Measurements from ENCODE around the gene ANO10.

Gene ANO10

GRCh38 chr3:43331381-43331780 is 290.4 kb downstream of the ANO10 start:
- peaks cover 8% of the 10 kb centered on the region for H3K4me1 ChIP-seq (ENCODE audit: control insufficient read depth, low read depth, low read length)
- H3K9me3 ChIP-seq (ENCODE audit: control insufficient read depth, low read depth, low read length): peaks cover 8% of the 10 kb centered on the region
- H3K27me3 ChIP-seq (ENCODE audit: control insufficient read depth, insufficient read depth, low read length): no peaks in the 10 kb centered on the region
- H3K36me3 ChIP-seq (ENCODE audit: control insufficient read depth, low read depth, low read length): no peaks in the 10 kb centered on the region
- H3K9ac ChIP-seq (ENCODE audit: low read length): no peak overlapping the region
- H3K4me3 ChIP-seq (ENCODE audit: low read length): no peak overlapping the region
- no peak overlapping the region for H3K27ac ChIP-seq (ENCODE audit: low read length)

- Histone ChIP-seq H3K9ac (ENCODE audit: low read length) (no peak overlapping the region), H3K36me3 (ENCODE audit: control insufficient read depth, low read depth, low read length) (no peaks in the 10 kb centered on the region), H3K27me3 (ENCODE audit: control insufficient read depth, insufficient read depth, low read length) (no peaks in the 10 kb centered on the region), H3K27ac (ENCODE audit: low read length) (no peak overlapping the region), H3K9me3 (ENCODE audit: control insufficient read depth, low read depth, low read length) (peaks cover 8% of the 10 kb centered on the region), H3K4me3 (ENCODE audit: low read length) (no peak overlapping the region), H3K4me1 (ENCODE audit: control insufficient read depth, low read depth, low read length) (peaks cover 8% of the 10 kb centered on the region)
These were observed 290.8 kb downstream of the ANO10 start for GRCh38 chr3:43330981-43331380.

GRCh38 chr3:43328653-43329052 is 293.2 kb downstream of the ANO10 start:
- peaks cover 8% of the 10 kb centered on the region for H3K4me1 ChIP-seq (ENCODE audit: control insufficient read depth, low read depth, low read length)
- no peak overlapping the region for H3K9ac ChIP-seq (ENCODE audit: low read length)
- H3K27me3 ChIP-seq (ENCODE audit: control insufficient read depth, insufficient read depth, low read length): no peaks in the 10 kb centered on the region
- no peak overlapping the region for H3K4me3 ChIP-seq (ENCODE audit: low read length)
- H3K36me3 ChIP-seq (ENCODE audit: control insufficient read depth, low read depth, low read length): no peaks in the 10 kb centered on the region
- no peaks in the 10 kb centered on the region for H3K9me3 ChIP-seq (ENCODE audit: control insufficient read depth, low read depth, low read length)
- H3K27ac ChIP-seq (ENCODE audit: low read length): no peak overlapping the region

GRCh38 chr3:43327582-43327979 is 294.2 kb downstream of the ANO10 start:
- H3K36me3 ChIP-seq (ENCODE audit: control insufficient read depth, low read depth, low read length): no peaks in the 10 kb centered on the region
- no peak overlapping the region for H3K9ac ChIP-seq (ENCODE audit: low read length)
- peaks cover 8% of the 10 kb centered on the region for H3K4me1 ChIP-seq (ENCODE audit: control insufficient read depth, low read depth, low read length)
- H3K4me3 ChIP-seq (ENCODE audit: low read length): no peak overlapping the region
- H3K27me3 ChIP-seq (ENCODE audit: control insufficient read depth, insufficient read depth, low read length): no peaks in the 10 kb centered on the region
- no peak overlapping the region for H3K27ac ChIP-seq (ENCODE audit: low read length)
- H3K9me3 ChIP-seq (ENCODE audit: control insufficient read depth, low read depth, low read length): no peaks in the 10 kb centered on the region

- Histone ChIP-seq H3K9ac (ENCODE audit: low read length) (no peak overlapping the region), H3K4me3 (ENCODE audit: low read length) (no peak overlapping the region), H3K4me1 (ENCODE audit: control insufficient read depth, low read depth, low read length) (peaks cover 8% of the 10 kb centered on the region), H3K27ac (ENCODE audit: low read length) (no peak overlapping the region), H3K27me3 (ENCODE audit: control insufficient read depth, insufficient read depth, low read length) (no peaks in the 10 kb centered on the region), H3K36me3 (ENCODE audit: control insufficient read depth, low read depth, low read length) (no peaks in the 10 kb centered on the region), H3K9me3 (ENCODE audit: control insufficient read depth, low read depth, low read length) (no peaks in the 10 kb centered on the region)
These were observed 294.8 kb downstream of the ANO10 start for GRCh38 chr3:43326891-43327581.

- no peak overlapping the region for H3K9ac ChIP-seq (ENCODE audit: low read length)
- H3K27me3 ChIP-seq (ENCODE audit: control insufficient read depth, insufficient read depth, low read length): no peaks in the 10 kb centered on the region
- H3K9me3 ChIP-seq (ENCODE audit: control insufficient read depth, low read depth, low read length): no peaks in the 10 kb centered on the region
- no peak overlapping the region for H3K4me3 ChIP-seq (ENCODE audit: low read length)
- no peaks in the 10 kb centered on the region for H3K4me1 ChIP-seq (ENCODE audit: control insufficient read depth, low read depth, low read length)
- no peak overlapping the region for H3K27ac ChIP-seq (ENCODE audit: low read length)
- no peaks in the 10 kb centered on the region for H3K36me3 ChIP-seq (ENCODE audit: control insufficient read depth, low read depth, low read length)
These were observed 298.3 kb downstream of the ANO10 start for GRCh38 chr3:43323541-43323940.

- H3K36me3 ChIP-seq (ENCODE audit: control insufficient read depth, low read depth, low read length): no peaks in the 10 kb centered on the region
- H3K4me1 ChIP-seq (ENCODE audit: control insufficient read depth, low read depth, low read length): peaks cover 13% of the 10 kb centered on the region
- no peaks in the 10 kb centered on the region for H3K27me3 ChIP-seq (ENCODE audit: control insufficient read depth, insufficient read depth, low read length)
These were observed 301.5 kb downstream of the ANO10 start for GRCh38 chr3:43320288-43320687.

GRCh38 chr3:43319794-43320193 is 302.0 kb downstream of the ANO10 start:
- Histone ChIP-seq H3K27ac (ENCODE audit: low read length) (no peak overlapping the region), H3K9ac (ENCODE audit: low read length) (no peak overlapping the region), H3K4me1 (ENCODE audit: control insufficient read depth, low read depth, low read length) (peaks cover 13% of the 10 kb centered on the region), H3K9me3 (ENCODE audit: control insufficient read depth, low read depth, low read length) (no peaks in the 10 kb centered on the region), H3K27me3 (ENCODE audit: control insufficient read depth, insufficient read depth, low read length) (no peaks in the 10 kb centered on the region), H3K36me3 (ENCODE audit: control insufficient read depth, low read depth, low read length) (no peaks in the 10 kb centered on the region), H3K4me3 (ENCODE audit: low read length) (no peak overlapping the region)

More at GRCh38 chr3:43320288-43320687, 301.5 kb downstream of the ANO10 start:
- H3K27ac ChIP-seq (ENCODE audit: low read length): no peak overlapping the region
- H3K9me3 ChIP-seq (ENCODE audit: control insufficient read depth, low read depth, low read length): no peaks in the 10 kb centered on the region
- H3K4me3 ChIP-seq (ENCODE audit: low read length): no peak overlapping the region
- no peak overlapping the region for H3K9ac ChIP-seq (ENCODE audit: low read length)

GRCh38 chr3:43319376-43319775 is 302.4 kb downstream of the ANO10 start:
- H3K27ac ChIP-seq (ENCODE audit: low read length): no peak overlapping the region

GRCh38 chr3:43317461-43318316 is 304.1 kb downstream of the ANO10 start:
- H3K4me1 ChIP-seq (ENCODE audit: control insufficient read depth, low read depth, low read length): peaks cover 13% of the 10 kb centered on the region
- H3K27ac ChIP-seq (ENCODE audit: low read length): no peak overlapping the region
- no peaks in the 10 kb centered on the region for H3K36me3 ChIP-seq (ENCODE audit: control insufficient read depth, low read depth, low read length)
- H3K9me3 ChIP-seq (ENCODE audit: control insufficient read depth, low read depth, low read length): no peaks in the 10 kb centered on the region
- H3K27me3 ChIP-seq (ENCODE audit: control insufficient read depth, insufficient read depth, low read length): no peaks in the 10 kb centered on the region
- no peak overlapping the region for H3K9ac ChIP-seq (ENCODE audit: low read length)
- H3K4me3 ChIP-seq (ENCODE audit: low read length): no peak overlapping the region

More at GRCh38 chr3:43319376-43319775, 302.4 kb downstream of the ANO10 start:
- Histone ChIP-seq H3K36me3 (ENCODE audit: control insufficient read depth, low read depth, low read length) (no peaks in the 10 kb centered on the region), H3K4me3 (ENCODE audit: low read length) (no peak overlapping the region), H3K4me1 (ENCODE audit: control insufficient read depth, low read depth, low read length) (peaks cover 13% of the 10 kb centered on the region), H3K9ac (ENCODE audit: low read length) (no peak overlapping the region), H3K9me3 (ENCODE audit: control insufficient read depth, low read depth, low read length) (no peaks in the 10 kb centered on the region), H3K27me3 (ENCODE audit: control insufficient read depth, insufficient read depth, low read length) (no peaks in the 10 kb centered on the region)

GRCh38 chr3:43316783-43317460 is 304.9 kb downstream of the ANO10 start:
- no peaks in the 10 kb centered on the region for H3K36me3 ChIP-seq (ENCODE audit: control insufficient read depth, low read depth, low read length)
- H3K4me3 ChIP-seq (ENCODE audit: low read length): no peak overlapping the region
- H3K27me3 ChIP-seq (ENCODE audit: control insufficient read depth, insufficient read depth, low read length): no peaks in the 10 kb centered on the region
- no peak overlapping the region for H3K27ac ChIP-seq (ENCODE audit: low read length)
- peaks cover 13% of the 10 kb centered on the region for H3K4me1 ChIP-seq (ENCODE audit: control insufficient read depth, low read depth, low read length)
- no peak overlapping the region for H3K9ac ChIP-seq (ENCODE audit: low read length)
- H3K9me3 ChIP-seq (ENCODE audit: control insufficient read depth, low read depth, low read length): no peaks in the 10 kb centered on the region

Measured in iPS-18a (cell line).